GM21528 (cell line): ENCODE measurements around the gene BBOX1.
"Not testable (repeated sequence)": the region's sequence is repeated elsewhere in the genome, so short reads cannot be mapped to it uniquely, and the experiment has no call there.

Experiments used
- ATAC-seq: cut with Tn5 transposase; IDR thresholded peaks from one replicate; pipeline ENCODE4 v1.9.1; 2021; ENCODE audit warnings: mild to moderate bottlenecking, moderate library complexity; ENCODE audit not compliant: unreplicated experiment, low FRiP score

BBOX1 gene

DNA sequence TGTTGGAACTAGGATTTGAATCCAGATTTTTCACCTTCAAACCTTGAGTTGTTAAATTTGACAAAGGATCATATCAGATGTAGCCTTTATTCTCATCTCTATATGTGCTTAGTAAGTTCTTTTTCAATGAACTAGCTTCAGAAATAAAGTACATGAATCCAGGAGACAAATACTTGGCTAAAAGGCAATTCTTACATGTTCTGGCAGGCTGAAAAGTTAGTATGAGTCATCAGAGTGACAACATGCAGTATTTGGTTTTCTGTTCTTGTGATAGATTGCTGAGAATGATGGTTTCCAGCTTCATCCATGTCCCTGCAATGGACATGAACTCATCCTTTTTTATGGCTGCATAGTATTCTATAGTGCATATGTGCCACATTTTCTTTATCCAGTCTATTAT, 40.4 kb downstream of the BBOX1 start:
- ATAC-seq: no peak

DNA sequence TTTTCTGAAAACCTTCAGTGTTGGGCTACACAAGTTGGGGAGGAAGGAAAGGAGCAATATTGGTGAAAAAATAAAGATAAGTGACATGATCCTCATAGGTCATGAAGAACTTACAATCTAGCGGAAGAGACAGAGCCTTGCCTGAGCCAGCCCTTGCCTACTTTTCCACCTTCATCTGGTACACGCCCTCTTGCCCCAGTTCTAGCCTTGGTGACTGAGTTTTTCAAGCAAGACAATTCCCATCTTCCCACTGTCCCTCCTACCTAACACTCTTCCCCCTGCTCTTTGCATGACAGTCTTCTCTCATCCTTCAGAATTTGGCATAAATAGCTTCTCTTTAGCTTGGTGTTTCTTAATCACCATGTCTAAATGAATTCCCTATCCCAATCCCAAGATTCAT, 42.6 kb downstream of the BBOX1 start:
- ATAC-seq: no peak

DNA sequence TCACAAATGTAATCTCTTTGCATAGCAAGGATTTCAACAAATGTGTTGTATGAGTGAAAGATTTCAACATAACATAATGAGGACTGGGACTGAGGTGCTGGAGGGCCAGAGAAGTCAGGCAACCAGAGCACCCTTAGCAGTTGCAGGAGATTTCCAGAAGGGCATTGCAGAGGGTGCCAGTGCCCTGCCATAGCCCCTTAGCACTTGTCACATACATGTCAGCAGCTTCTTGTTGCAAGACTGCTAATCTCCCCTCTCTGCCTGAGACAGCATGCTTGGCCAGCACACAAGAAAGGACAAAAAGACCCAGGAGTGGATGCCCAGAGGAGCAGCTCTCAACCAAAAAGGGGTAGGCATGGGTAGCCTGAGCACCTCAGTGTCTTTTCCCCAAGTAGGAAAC, 43.2 kb downstream of the BBOX1 start:
- no peak for ATAC-seq

DNA sequence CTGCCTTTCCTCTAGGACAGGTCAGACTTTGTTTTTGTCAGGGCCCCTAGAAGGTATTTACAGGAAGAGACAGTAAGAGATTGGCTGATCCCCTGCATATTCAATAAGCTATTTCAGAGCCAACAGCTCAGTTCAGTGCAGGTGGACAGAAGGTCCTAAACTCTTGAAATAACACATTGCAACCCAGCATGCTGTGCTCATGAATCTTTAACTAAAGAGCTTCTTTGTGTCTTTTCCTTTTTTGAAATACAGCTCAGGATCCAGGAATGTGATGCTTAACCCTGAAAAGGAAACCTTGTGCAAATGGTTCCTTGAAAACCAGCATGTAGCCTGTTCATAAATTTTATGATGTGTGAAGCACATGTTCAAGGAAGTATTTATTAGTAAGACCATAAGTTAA, 43.9 kb downstream of the BBOX1 start:
- no peak for ATAC-seq

DNA sequence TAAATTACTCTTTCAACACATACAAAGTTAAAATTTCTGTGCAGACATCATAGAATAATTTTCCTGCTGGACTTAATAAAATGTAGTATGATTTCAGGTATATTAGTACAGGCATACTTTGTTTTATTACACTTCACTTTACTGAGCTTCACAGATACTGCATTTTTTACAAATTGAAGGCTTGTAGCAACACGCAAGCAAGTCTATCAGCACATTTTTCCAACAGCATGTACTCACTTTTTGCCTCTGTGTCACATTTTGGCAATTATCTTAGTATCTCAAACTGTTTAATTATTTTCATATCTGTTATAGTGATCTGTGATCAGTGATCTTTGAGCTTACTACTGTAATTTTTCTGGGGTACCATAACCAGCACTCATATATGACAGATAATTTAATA, 44.5 kb downstream of the BBOX1 start:
- no peak for ATAC-seq

DNA sequence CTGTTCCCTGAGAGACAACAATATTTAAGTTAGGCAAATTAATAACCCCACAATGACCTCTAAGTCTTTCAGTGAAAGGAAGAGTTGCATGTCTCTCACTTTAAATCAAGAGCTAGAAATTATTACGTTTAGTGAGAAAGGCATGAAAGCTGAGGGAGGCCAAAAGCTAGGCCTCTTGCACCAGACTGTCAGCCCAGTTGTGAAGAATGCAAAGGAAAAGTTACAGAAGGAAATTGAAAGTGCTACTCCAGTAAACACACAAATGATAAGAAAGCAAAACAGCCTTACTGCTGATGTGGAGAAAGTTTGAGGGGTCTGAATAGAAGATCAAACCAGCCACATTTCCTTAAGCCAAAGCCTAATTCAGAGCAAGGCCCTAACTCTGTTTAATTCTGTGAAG, 45.0 kb downstream of the BBOX1 start:
- no peak for ATAC-seq

DNA sequence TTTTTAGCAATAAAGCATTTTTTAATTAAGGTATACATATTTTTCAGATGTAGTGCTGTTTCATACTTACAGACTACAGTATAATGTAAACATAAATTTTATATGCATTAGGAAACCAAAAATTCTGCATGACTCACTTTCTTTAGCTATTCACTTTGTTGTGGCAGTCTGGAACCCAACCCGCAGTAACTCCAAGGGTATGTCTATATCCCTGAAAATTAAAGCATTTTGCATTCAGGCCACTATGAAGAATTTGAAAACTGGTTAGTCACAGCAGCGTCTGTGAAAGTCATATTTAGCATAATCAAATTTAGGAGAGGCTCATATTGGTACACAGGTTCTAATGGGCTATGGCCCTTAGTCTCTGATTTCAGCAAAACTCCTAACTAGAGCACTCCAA, 46.8 kb downstream of the BBOX1 start:
- ATAC-seq: no peak

DNA sequence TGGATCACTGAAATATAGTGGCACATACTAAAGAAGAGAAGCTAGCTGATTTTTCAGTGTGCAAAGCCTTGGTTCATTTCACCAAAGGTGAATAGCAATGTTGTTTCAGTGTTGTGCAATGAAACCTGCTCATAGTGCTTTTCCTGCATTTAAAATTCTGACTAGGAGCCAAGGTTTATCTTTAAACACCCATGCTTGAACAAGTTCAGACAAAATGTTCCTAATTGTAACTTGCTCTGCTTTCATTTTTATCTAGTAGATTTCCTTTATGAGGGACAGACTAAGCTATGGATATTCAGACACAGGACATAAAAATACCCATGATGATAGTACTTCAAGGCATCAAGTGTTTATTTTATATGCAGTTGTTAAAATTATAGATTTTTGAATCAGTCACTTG, 47.7 kb downstream of the BBOX1 start:
- ATAC-seq: no peak

DNA sequence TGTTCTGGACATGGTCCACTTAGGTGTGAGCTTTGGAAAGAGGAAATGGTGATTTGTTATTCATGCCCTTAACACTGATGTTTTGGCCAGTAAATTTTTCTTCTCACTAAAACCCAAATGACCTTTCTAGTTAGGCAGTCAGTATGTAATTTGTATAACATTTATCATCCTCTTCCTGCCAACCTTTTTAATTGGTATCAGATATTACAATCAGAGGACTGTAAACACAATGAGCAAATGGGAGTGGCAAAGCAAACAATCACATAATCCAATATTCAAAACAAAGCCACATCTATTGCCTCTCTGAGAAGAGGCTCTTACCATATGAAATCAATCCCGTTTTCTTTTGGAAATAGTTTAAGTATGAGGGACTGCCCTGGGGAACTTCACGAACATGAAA, 49.1 kb downstream of the BBOX1 start:
- no peak for ATAC-seq

DNA sequence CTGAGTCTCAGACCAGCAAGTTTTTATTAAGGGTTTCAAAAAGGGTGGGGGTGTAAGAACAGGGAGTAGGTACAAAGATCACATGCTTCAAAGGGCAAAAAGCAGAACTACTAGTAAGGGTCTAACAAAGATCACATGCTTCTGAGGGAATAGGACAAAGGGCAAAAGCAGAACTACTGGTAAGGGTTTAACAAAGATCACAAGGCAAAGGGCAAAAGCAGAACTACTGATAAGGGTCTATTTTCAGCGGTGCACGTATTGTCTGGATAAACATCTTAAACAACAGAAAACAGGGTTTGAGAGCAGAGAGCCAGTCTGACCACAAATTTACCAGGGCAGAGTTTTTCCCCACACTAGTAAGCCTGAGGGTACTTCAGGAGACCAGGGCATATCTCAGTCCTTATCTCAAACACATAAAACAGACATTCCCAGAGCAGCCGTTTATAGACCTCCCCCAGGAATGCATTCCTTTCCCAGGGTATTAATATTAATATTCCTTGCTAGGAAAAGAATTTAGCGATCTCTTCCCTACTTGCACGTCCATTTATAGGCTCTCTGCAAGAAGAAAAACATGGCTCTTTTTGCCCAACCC, 49.8 kb downstream of the BBOX1 start:
- ATAC-seq: not testable (repeated sequence)

DNA sequence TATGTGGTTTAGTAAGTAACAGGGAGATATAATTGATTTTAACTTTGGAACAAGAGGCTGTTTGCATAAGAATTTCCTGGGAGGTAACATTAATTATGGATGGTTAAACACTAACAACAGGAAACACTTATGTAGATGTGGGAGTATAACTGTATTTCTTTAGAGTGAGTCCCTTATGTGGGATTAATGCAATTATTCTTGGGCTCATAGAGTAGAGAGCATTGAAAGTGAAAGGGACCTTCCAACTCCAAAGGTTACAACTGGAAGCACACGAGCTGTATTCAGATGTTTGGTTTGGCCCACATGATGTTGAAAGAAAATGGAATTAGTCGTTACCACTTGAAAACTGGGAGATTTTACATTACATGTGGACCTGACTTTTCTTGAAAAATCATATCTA, 53.5 kb downstream of the BBOX1 start:
- no peak for ATAC-seq

DNA sequence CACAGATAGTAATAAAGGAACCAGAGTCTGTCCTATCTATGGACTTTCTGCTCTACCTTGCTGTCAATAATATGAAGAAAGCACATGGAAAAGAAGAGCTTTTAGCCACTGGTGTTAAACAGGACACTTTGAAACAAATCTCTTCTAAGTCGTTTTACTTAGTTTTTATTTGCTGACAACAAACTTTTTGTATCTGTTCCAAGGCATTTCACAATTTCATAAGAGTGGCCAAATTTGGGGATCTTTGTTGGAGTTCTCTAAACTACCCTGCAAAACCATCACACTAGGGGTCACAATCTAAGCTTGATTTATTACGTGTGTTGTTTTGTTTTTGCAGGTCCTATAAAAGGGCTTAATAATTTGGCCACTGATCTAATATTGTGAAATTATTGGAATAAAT, 54.4 kb downstream of the BBOX1 start:
- no peak for ATAC-seq

DNA sequence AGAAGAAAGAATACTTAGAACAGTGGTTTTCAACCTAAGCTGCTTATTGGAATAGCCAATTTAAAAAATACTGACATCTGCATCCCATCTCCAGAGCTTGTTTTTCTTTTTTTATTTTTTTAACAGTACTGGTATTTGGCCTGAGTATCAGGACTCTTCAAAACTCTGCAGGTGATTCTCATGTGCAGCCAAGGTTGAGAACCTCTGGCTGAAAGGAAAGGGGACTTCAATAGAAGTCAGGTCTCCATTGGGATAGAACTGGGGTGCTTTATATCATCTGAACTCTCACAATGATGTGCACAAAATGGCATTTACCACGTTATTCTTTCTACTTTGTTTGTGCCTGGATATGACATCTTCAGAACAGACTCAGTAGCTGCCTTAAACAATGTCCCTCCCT, 55.3 kb downstream of the BBOX1 start:
- ATAC-seq: no peak

DNA sequence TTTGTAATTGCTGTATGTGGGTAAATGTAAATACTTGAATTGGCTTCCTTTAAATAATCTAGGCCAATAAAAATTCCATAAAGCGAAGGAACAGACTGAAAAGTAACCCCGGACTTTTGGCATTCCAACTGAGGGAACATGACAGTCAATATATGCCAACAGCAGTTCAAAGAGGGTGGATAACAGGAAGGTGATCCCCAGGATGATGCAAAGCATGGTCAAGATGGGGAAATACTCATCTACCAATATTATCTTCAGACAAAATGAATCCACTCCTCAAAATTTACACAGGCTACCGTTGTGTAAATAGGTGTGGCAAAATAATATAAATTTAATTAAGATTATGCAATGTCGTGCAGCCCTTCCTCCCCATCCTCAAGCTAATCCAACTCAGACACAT, 56.9 kb downstream of the BBOX1 start:
- no peak for ATAC-seq

DNA sequence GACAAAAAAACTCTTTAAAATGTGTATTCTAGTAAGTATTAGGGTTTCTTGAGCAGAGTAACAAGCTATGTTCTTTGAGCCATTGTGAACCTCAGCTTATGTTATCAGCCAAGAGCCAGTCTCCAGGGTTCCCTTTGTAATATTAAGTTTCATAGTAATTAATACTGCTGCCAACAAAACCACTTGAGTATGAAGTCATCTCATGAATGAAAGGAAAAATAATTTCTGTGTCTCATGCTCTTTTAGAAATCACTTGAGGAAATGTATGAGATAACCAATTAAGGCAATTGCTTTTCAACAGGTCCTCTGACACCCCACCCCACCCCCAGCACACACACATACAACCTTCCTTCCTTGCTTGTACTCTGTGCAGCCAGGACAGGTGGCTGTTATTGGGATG, 59.9 kb downstream of the BBOX1 start:
- no peak for ATAC-seq

DNA sequence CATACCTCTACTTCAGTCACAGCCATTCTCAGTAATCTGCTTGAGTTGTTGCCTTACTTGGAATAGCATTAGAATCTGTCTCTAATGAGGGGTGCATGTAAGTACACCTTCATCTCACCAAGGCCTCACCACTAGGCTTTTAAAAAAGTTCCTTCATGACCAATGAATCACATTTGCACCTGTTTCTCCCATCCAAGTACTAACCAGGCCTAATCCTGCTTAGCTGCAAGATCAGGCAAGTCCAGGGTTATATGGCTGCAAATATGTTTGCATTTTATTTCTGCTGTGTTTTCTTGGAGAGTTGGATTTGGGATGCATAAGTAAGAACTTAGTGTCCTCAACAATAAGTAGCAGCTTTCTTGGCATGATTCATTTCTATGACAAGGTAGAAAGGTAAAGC, 66.9 kb downstream of the BBOX1 start:
- ATAC-seq: no peak

DNA sequence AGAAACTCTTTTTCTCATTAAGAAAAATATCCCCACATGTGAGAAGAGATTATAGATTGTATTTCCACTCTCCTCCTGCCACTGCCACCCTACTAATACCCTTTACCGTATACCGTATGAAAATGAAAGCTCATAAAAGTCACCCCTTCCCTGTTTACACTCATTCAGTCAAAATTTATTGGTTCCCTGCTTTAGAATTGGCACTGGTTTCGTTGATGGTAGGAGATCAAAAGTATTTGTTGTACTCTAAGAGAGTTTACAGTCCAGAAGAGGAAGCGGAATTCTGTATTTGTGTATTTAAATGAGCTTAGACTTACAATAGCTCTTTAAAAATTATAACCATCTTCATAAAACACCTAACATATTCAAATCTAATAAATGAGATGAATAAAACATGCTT, 68.2 kb downstream of the BBOX1 start:
- no peak for ATAC-seq

DNA sequence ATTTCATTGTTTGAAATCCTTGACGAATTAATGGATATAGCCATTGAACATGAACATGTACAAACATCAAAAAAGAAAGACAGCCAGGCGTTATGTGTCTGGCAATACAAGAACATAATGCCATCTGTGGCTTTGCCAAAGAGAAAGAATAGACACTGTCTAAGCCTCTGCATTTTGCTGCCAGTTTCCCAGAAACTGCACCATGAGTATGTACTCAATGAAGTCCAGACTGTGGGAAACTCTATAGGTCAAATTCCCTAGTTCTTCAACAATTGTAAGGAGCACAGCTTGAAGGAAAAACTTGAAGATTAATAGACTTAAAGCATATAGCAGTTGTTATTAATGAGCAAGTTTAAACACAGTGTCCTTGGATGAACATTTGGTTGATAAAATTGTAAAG, 71.3 kb downstream of the BBOX1 start:
- ATAC-seq: no peak

DNA sequence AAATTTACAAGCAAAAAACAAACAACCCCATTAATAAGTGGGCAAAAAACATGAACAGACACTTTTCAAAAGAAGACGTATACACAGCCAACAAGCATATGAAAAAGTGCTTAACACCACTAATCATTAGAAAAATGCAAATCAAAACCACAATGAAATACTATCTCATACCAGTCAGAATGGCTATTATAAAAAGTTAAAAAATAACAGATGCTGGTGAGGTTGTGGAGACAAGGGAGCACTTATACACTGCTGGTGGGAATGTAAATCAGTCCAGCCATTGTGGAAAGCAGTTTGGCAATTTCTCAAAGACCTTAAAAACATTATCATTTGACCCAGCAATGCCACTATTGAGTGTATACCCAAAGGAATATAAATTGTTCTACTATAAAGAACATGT, 72.3 kb downstream of the BBOX1 start:
- ATAC-seq: no peak

DNA sequence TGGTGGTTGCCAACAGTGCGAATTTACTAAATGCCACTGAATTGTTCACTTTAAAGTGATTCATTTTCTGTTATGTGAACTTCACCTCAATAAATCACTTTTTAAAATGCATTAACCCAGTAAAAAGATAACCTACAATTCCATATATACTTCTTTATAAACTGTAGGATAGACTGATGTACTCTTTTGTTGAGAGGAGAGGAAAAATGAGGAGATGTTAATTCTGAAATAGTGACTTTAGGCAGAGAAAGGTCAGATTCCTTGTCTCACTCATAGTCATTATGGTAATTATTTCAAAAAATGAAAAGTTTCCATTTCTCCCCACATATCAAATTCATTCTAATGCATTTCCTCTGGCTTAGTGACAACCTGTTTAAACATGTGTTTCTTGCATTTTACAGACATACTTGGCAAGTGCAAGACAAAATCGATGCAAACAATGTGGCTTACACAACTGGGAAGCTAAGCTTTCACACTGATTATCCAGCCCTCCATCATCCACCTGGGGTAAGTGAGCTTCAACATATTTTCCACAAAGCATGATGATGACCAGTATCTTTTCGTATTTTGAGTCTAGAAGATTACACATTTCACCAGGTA, 74.5 kb downstream of the BBOX1 start:
- ATAC-seq: no peak

DNA sequence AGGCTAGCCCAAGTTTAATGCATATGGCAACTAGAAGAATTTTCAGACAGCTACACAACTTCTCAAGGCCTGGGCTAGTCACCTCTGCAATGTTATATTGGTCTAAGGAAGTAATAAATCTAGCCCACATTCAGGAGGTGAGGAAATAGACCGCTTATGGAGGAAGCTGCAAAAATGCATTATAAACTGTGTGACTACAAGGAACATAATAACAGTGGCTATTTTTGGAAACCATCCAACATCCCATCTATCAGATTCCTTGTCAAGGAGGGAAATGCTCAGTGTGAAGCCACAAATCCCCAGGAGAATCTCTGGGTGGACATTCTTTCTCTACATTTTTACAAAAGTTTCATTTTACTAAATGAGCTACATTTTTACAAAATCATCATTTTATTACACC, 76.1 kb downstream of the BBOX1 start:
- no peak for ATAC-seq

DNA sequence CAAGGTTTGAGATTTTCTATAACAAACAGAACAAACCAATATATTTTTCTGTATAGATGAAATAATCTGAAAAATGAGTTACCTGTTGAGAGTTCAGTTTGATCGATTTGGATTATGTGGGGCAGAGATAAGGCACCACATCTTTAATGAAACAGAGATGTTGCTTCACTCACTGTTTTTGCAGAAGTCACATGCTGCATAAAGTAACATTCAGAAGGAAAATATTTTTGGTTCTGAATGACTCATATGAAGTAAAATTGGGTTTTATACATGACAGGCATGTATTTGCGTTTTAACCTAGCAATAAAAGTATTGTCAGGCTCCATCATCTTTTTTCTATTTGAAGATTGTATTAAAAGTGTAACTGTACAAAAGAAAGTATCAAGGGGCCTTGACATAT, 77.8 kb downstream of the BBOX1 start:
- ATAC-seq: no peak

DNA sequence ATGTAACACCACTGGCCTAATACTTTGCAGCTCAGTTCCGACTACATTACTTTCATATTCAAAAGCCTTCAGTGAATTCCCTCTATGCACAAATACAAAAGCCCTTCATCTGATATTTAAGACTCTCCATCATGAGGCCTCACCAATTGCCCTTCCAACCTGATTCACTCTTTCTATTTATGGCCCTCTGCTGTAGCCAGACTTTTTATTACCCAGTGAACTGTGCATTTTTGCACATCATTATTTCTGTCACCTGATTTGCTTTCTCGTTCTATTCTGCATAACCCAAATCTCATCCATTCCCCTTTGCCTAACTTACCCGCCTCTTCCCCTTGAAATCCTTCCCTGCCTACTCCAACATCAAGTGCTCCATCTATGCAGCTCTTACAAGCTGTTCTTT, 78.3 kb downstream of the BBOX1 start:
- no peak for ATAC-seq
